ENCODE data around the gene C8A. TPM values are rescaled to one million over a fixed set of nuclear protein-coding genes. Genes with fewer than 3 reads are reported as not detected.

Gene C8A
- total and polyA plus RNA-seq, 4 donors = 144 to 669 (median 275) TPM

DNA sequence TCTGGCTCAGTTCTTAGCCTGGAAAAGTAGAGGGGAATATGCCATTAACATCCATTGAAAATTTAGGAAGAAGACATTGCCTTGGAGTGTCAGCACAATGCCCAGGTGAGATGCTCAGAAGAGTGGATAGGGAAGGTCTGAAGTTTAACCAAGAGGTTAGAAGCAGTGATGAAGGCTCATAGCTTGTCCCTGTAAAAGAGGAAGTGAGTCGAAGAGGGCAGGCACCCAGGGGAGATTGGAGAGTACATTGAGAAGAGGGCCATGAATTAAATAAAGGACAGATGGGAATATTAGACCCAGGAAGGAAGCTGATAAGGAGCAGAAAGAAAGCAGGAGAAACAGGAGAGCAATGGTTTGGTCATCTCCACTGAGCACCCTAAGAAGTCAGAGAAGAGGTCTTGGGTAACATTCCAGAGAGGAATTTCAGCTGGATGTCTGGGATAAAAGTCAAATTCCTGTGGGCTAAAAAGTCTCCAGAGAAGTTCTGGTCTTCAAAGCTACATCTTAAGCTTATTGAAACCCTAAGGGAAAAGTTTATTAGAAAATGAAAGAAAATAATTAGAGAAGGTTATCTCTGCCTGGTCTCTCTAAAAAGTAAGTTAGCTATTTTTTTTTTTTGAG is 93.9 kb downstream of the C8A start:
- 90% methylated on average over 1 of the region's 1 CpG for WGBS
- peaks cover 17 to 92% (median 79%) of the 10 kb centered on the region in 4 donors for H3K36me3 ChIP-seq (ENCODE audit: control insufficient read depth in 4 of 4, insufficient read depth in 3 of 4, low read depth in 1 of 4, low read length in 3 of 4)
- DNase-seq (ENCODE audit: low spot score) = no peak
- peaks cover 0 to 27% (median 7%) of the 10 kb centered on the region in 4 donors for H3K4me1 ChIP-seq (ENCODE audit: control insufficient read depth in 4 of 4, insufficient read depth in 4 of 4, low read length in 3 of 4)
- H3K9ac ChIP-seq (ENCODE audit: low read depth in 1 of 2, low read length in 2 of 2) = no peak overlapping the region
- H3K4me3 ChIP-seq (ENCODE audit: low read depth in 1 of 3, low read length in 3 of 3) = no peak overlapping the region
- H3K27ac ChIP-seq (ENCODE audit: low read depth in 1 of 2, low read length in 2 of 2) = peak overlapping the region; percentile 14 to 21
- no peak for TF ChIP-seq NR2F2 (IDR thresholded peaks at IDR 0.05)
- TF ChIP-seq, protein P1, sequence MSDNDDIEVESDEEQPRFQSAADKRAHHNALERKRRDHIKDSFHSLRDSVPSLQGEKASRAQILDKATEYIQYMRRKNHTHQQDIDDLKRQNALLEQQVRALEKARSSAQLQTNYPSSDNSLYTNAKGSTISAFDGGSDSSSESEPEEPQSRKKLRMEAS (IDR thresholded peaks at IDR 0.05) = no peak
- no peak for TF ChIP-seq HNF4G (IDR thresholded peaks at IDR 0.05)
- TF ChIP-seq, protein P2, sequence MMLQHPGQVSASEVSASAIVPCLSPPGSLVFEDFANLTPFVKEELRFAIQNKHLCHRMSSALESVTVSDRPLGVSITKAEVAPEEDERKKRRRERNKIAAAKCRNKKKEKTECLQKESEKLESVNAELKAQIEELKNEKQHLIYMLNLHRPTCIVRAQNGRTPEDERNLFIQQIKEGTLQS (IDR thresholded peaks at IDR 0.05) = no peak
- no peak for TF ChIP-seq HNF4A (conservative IDR thresholded peaks at IDR 0.05)
- no peak for TF ChIP-seq JUND (IDR thresholded peaks at IDR 0.05)
- TF ChIP-seq, protein P3, sequence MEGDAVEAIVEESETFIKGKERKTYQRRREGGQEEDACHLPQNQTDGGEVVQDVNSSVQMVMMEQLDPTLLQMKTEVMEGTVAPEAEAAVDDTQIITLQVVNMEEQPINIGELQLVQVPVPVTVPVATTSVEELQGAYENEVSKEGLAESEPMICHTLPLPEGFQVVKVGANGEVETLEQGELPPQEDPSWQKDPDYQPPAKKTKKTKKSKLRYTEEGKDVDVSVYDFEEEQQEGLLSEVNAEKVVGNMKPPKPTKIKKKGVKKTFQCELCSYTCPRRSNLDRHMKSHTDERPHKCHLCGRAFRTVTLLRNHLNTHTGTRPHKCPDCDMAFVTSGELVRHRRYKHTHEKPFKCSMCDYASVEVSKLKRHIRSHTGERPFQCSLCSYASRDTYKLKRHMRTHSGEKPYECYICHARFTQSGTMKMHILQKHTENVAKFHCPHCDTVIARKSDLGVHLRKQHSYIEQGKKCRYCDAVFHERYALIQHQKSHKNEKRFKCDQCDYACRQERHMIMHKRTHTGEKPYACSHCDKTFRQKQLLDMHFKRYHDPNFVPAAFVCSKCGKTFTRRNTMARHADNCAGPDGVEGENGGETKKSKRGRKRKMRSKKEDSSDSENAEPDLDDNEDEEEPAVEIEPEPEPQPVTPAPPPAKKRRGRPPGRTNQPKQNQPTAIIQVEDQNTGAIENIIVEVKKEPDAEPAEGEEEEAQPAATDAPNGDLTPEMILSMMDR (IDR thresholded peaks at IDR 0.05; ENCODE audit: low read depth, low read length, missing input control) = no peak
- no peak for TF ChIP-seq FOXA2 (IDR thresholded peaks at IDR 0.05)
- TF ChIP-seq, protein P4, sequence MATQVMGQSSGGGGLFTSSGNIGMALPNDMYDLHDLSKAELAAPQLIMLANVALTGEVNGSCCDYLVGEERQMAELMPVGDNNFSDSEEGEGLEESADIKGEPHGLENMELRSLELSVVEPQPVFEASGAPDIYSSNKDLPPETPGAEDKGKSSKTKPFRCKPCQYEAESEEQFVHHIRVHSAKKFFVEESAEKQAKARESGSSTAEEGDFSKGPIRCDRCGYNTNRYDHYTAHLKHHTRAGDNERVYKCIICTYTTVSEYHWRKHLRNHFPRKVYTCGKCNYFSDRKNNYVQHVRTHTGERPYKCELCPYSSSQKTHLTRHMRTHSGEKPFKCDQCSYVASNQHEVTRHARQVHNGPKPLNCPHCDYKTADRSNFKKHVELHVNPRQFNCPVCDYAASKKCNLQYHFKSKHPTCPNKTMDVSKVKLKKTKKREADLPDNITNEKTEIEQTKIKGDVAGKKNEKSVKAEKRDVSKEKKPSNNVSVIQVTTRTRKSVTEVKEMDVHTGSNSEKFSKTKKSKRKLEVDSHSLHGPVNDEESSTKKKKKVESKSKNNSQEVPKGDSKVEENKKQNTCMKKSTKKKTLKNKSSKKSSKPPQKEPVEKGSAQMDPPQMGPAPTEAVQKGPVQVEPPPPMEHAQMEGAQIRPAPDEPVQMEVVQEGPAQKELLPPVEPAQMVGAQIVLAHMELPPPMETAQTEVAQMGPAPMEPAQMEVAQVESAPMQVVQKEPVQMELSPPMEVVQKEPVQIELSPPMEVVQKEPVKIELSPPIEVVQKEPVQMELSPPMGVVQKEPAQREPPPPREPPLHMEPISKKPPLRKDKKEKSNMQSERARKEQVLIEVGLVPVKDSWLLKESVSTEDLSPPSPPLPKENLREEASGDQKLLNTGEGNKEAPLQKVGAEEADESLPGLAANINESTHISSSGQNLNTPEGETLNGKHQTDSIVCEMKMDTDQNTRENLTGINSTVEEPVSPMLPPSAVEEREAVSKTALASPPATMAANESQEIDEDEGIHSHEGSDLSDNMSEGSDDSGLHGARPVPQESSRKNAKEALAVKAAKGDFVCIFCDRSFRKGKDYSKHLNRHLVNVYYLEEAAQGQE (IDR thresholded peaks at IDR 0.05) = no peak
- TF ChIP-seq FOXA1 (IDR thresholded peaks at IDR 0.05) = no peak
- TF ChIP-seq RXRA (IDR thresholded peaks at IDR 0.05) = no peak
- TF ChIP-seq GABPA (IDR thresholded peaks at IDR 0.05 in 1 of 2, conservative IDR thresholded peaks at IDR 0.05 in 1 of 2) = no peak
- no peak for TF ChIP-seq SP1 (IDR thresholded peaks at IDR 0.05)
- TF ChIP-seq YY1 (IDR thresholded peaks at IDR 0.05) = no peak
- no peak for TF ChIP-seq RAD21 (IDR thresholded peaks at IDR 0.05)
- TF ChIP-seq TAF1 (conservative IDR thresholded peaks at IDR 0.05) = no peak
- no peak for TF ChIP-seq EGR1 (IDR thresholded peaks at IDR 0.05; ENCODE audit: low read depth in 2 of 2)
- TF ChIP-seq, protein P5, sequence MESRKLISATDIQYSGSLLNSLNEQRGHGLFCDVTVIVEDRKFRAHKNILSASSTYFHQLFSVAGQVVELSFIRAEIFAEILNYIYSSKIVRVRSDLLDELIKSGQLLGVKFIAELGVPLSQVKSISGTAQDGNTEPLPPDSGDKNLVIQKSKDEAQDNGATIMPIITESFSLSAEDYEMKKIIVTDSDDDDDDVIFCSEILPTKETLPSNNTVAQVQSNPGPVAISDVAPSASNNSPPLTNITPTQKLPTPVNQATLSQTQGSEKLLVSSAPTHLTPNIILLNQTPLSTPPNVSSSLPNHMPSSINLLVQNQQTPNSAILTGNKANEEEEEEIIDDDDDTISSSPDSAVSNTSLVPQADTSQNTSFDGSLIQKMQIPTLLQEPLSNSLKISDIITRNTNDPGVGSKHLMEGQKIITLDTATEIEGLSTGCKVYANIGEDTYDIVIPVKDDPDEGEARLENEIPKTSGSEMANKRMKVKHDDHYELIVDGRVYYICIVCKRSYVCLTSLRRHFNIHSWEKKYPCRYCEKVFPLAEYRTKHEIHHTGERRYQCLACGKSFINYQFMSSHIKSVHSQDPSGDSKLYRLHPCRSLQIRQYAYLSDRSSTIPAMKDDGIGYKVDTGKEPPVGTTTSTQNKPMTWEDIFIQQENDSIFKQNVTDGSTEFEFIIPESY (IDR thresholded peaks at IDR 0.05) = no peak
- H3K27me3 ChIP-seq (ENCODE audit: control insufficient read depth in 4 of 4, insufficient read depth in 4 of 4, low read length in 3 of 4) = no peaks in the 10 kb centered on the region
- H3K9me3 ChIP-seq (ENCODE audit: control insufficient read depth in 4 of 4, low read length in 3 of 4) = no peaks in the 10 kb centered on the region
